Measurements from ENCODE around the gene TTC39C.

The TTC39C gene

DNA sequence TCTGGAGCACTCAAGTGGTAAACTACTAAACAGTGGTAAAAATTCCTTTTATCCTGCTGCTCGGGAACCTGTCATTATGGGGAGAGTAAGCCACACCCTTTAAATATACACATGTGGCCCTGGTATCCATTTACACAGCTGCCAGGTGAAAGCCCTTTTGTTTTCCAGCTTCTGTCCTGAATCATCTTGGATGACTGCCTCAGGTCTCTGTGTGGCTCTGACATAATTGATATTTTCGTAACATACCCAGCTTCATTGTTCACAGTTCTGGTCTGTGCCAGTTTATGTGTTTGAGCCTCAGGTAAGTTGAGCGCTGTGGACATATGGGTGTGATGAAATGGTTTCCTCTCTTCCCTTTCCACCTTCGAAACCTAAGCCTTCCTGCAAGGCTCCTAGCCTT is 15.7 kb upstream of the TTC39C start:
- H3K9me3 ChIP-seq (ENCODE audit: insufficient read depth, low read length, severe bottlenecking), result no peaks in the 10 kb centered on the region
- H3K27me3 ChIP-seq (ENCODE audit: insufficient read depth, low read length, poor library complexity), result no peaks in the 10 kb centered on the region
- H3K79me2 ChIP-seq (ENCODE audit: insufficient read depth, low read length), result no peaks in the 10 kb centered on the region
- H3K4me2 ChIP-seq (ENCODE audit: insufficient read depth, low read length), result no peak overlapping the region
- no peak overlapping the region for H3K9ac ChIP-seq (ENCODE audit: low read depth, low read length)
- peaks cover 5% of the 10 kb centered on the region; the same call in 1 of the 2 replicates for H3K4me1 ChIP-seq (ENCODE audit: insufficient read depth, low read length)
- H3K27ac ChIP-seq (ENCODE audit: low read length), result no peak overlapping the region
- no peak for TF ChIP-seq EZH2 (IDR thresholded peaks at IDR 0.05; ENCODE audit: borderline replicate concordance, low read depth, low read length, severe bottlenecking)
- TF ChIP-seq, protein P1, sequence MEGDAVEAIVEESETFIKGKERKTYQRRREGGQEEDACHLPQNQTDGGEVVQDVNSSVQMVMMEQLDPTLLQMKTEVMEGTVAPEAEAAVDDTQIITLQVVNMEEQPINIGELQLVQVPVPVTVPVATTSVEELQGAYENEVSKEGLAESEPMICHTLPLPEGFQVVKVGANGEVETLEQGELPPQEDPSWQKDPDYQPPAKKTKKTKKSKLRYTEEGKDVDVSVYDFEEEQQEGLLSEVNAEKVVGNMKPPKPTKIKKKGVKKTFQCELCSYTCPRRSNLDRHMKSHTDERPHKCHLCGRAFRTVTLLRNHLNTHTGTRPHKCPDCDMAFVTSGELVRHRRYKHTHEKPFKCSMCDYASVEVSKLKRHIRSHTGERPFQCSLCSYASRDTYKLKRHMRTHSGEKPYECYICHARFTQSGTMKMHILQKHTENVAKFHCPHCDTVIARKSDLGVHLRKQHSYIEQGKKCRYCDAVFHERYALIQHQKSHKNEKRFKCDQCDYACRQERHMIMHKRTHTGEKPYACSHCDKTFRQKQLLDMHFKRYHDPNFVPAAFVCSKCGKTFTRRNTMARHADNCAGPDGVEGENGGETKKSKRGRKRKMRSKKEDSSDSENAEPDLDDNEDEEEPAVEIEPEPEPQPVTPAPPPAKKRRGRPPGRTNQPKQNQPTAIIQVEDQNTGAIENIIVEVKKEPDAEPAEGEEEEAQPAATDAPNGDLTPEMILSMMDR (IDR thresholded peaks at IDR 0.05; ENCODE audit: borderline replicate concordance, extremely low read depth, low read length, poor library complexity, severe bottlenecking), result no peak
- no peaks in the 10 kb centered on the region for H3K36me3 ChIP-seq (ENCODE audit: insufficient read depth, low read length)
- ATAC-seq (ENCODE audit: insufficient read depth, low read depth) (no peak), DNase-seq (no peak)
- H4K20me1 ChIP-seq (ENCODE audit: insufficient read depth, low read length), result no peaks in the 10 kb centered on the region
- H2AFZ ChIP-seq (ENCODE audit: low read depth, low read length), result no peak overlapping the region
- no peak overlapping the region for H3K4me3 ChIP-seq (ENCODE audit: low read depth in 1 of 2, low read length in 2 of 2)

DNA sequence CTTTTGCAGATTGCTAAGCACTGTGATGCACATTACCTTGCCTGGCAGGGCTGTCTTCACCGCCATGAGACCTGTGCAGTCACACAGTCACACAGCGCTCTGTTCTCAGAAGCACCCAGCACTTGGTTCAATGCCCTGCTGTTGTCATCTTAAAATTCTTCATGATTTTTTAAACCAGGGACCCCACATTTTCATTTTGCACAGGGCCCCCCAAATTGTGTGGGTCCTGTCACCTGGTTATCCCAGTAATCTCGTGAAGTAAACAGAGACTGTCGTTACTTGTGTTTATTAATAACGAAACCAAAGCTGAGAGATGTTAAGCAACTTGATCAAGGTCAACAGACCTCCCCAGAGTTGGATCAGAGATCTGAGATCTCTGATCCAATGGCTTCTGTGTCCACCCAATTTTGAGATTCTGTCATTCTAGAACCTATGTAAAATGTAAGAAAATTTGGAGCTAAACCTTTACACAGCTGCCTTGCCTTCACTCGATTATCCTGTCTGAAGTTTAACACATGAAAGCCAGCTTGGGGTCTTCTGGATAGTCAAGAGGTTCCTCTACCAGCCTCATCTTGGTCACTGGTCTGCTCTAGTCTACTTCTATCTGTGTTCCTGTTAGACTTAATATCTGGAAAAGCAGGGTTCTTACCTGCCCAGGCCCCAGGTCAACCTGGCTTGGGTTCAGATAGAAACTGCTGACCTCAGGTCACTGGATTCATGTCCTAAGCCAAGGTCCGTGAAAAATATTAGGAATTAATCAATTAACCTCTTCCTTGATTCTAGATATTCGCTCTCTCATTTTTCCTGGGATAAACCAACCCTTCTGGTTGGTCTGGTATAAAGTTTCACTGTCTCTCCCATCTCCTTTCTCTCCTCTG is 13.7 kb upstream of the TTC39C start:
- Histone ChIP-seq H3K9me3 (ENCODE audit: insufficient read depth, low read length, severe bottlenecking) (no peaks in the 10 kb centered on the region), H2AFZ (ENCODE audit: low read depth, low read length) (no peak overlapping the region), H3K4me1 (ENCODE audit: insufficient read depth, low read length) (no peaks in the 10 kb centered on the region), H3K79me2 (ENCODE audit: insufficient read depth, low read length) (no peaks in the 10 kb centered on the region), H3K4me2 (ENCODE audit: insufficient read depth, low read length) (no peak overlapping the region), H3K36me3 (ENCODE audit: insufficient read depth, low read length) (no peaks in the 10 kb centered on the region), H3K27ac (ENCODE audit: low read length) (no peak overlapping the region), H3K27me3 (ENCODE audit: insufficient read depth, low read length, poor library complexity) (no peaks in the 10 kb centered on the region), H4K20me1 (ENCODE audit: insufficient read depth, low read length) (no peaks in the 10 kb centered on the region), H3K4me3 (ENCODE audit: low read depth in 1 of 2, low read length in 2 of 2) (no peak overlapping the region), H3K9ac (ENCODE audit: low read depth, low read length) (no peak overlapping the region)
- DNase-seq (no peak), ATAC-seq (ENCODE audit: insufficient read depth, low read depth) (no peak)
- TF ChIP-seq, protein P1 (IDR thresholded peaks at IDR 0.05; ENCODE audit: borderline replicate concordance, extremely low read depth, low read length, poor library complexity, severe bottlenecking), result no peak
- no peak for TF ChIP-seq EZH2 (IDR thresholded peaks at IDR 0.05; ENCODE audit: borderline replicate concordance, low read depth, low read length, severe bottlenecking)

DNA sequence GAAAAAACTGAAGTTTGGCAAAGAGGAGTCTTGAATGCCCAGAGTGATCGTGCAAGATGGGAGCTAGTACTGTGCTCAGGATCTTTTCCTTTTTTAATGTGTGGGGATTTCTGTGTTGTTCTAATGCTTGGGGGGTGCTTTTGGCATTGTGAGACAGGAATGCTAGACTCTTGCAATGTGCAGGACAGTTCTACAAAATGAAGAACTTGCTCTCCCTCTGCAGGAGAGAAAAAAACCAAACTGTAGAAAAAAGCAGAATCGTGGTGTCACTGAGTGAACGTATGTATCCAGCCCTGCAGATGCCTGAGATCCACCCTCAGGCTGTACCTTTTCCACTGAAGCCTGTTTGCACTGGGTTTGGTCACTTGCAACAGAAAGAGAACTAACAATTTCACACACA is 12.1 kb upstream of the TTC39C start:
- H3K4me2 ChIP-seq (ENCODE audit: insufficient read depth, low read length), result no peak overlapping the region
- H3K27me3 ChIP-seq (ENCODE audit: insufficient read depth, low read length, poor library complexity), result no peaks in the 10 kb centered on the region
- H3K9me3 ChIP-seq (ENCODE audit: insufficient read depth, low read length, severe bottlenecking), result no peaks in the 10 kb centered on the region
- H3K79me2 ChIP-seq (ENCODE audit: insufficient read depth, low read length), result no peaks in the 10 kb centered on the region
- H2AFZ ChIP-seq (ENCODE audit: low read depth, low read length), result no peak overlapping the region
- no peaks in the 10 kb centered on the region for H3K36me3 ChIP-seq (ENCODE audit: insufficient read depth, low read length)
- H3K9ac ChIP-seq (ENCODE audit: low read depth, low read length), result no peak overlapping the region
- no peak for TF ChIP-seq EZH2 (IDR thresholded peaks at IDR 0.05; ENCODE audit: borderline replicate concordance, low read depth, low read length, severe bottlenecking)
- TF ChIP-seq, protein P1 (IDR thresholded peaks at IDR 0.05; ENCODE audit: borderline replicate concordance, extremely low read depth, low read length, poor library complexity, severe bottlenecking), result no peak
- DNase-seq (no peak), ATAC-seq (ENCODE audit: insufficient read depth, low read depth) (no peak)
- no peak overlapping the region for H3K27ac ChIP-seq (ENCODE audit: low read length)
- H4K20me1 ChIP-seq (ENCODE audit: insufficient read depth, low read length), result no peaks in the 10 kb centered on the region
- H3K4me3 ChIP-seq (ENCODE audit: low read depth in 1 of 2, low read length in 2 of 2), result no peak overlapping the region
- no peaks in the 10 kb centered on the region for H3K4me1 ChIP-seq (ENCODE audit: insufficient read depth, low read length)

Data from DND-41 (cell line).